ENCODE measurements around the gene LAMTOR2. TPM values are rescaled to one million over a fixed set of nuclear protein-coding genes. Genes with fewer than 3 reads are reported as not detected.

LAMTOR2 gene
- total RNA-seq: 10 to 100 TPM; 59.3 to 60.6 TPM

DNA sequence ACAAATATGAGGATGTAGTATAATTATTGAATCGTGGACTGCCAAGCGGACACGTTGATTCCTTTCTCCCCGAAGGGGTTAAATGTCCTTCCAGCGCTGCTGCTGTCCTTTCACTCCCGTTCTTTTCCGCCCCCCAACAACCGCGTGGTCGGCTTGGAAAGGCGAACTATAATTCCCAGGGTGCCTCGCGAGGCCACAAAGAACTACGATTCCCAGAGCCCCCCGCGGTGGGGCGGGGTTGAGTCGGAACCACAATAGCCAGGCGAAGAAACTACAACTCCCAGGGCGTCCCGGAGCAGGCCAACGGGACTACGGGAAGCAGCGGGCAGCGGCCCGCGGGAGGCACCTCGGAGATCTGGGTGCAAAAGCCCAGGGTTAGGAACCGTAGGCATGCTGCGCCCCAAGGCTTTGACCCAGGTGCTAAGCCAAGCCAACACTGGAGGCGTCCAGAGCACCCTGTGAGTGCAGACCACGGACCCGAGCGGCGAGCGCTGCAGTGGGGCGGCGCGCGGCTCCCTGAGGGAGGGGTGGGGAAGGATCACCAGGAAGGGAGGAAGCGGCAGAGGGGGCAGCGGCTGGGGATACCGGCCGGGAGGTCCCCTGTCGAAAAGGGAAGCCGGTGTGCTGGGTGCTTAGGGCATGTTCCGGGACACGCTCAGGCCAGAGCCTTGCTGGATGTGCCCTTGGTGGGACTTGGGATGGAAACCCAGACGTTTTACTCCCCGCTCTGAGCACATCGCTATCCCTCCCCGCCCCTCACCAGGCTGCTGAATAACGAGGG is at the start of gene LAMTOR2:
Gene LAMTOR2 (plus strand): TSS at position 283 of the 781 bp plus-strand sequence. CDS start 108 bp downstream, at position 391.
- Mint-ChIP-seq H3K9me3 (ENCODE audit: low read depth) (no peaks in the 10 kb centered on the region), H3K4me1 (peaks cover 29% of the 10 kb centered on the region), H3K4me3 (peak within 1 kb of the TSS; percentile 96), H3K27me3 (no peaks in the 10 kb centered on the region), H3K36me3 (peaks cover 9% of the 10 kb centered on the region), H3K27ac (peak within 1 kb of the TSS; percentile 85)
- peak; percentile 80 for ATAC-seq
- CTCF ChIA-PET: interaction anchor here (0.9 to 2.3 kb wide), 4 partner anchors 12 to 158 kb away, joined by 3 to 9 read pairs (median 4); partner anchors contain the start of gene PMF1
- DNase-seq: peak; percentile 98

DNA sequence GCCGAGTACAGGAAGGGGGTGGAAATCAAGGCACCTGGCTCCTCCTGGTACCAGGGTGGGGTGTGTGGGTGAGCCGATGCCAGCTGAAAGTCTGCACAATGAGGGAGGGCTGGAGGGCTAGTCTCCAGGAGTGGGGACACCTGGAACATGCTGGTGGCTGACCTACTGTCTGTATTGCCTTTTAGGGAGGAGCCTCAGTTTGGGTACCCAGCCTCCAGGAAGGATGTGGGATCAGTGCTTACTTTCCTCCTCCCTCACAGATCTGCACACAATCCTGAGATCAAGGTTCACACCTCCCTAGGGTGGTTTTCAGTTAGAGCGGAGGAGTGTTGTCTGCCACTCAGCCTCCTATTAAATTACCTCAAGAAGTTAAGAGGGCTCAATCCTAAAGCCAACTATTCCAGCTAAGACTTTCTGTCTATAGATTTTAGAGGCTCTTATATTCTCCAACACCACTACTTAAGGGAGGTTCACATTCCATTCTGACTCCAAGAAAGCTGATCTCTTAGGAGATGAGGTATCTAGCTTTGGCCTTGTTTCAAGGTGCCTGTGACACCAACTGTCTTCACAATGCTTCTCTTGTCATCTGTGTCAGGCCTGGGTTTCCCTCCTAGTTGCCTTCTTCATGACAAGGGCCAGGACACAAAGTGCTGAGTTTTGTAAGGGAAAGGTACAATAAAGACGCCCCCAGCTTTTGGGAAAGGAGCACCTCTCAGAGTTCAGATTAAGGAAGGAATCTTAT is 49.6 kb upstream of the LAMTOR2 start:
- peak; percentile 87 for ATAC-seq
- Mint-ChIP-seq H3K9me3 (ENCODE audit: low read depth) (no peaks in the 10 kb centered on the region), H3K27me3 (no peaks in the 10 kb centered on the region), H3K4me3 (peak overlapping the region; percentile 53), H3K4me1 (peaks cover 16% of the 10 kb centered on the region), H3K36me3 (peaks cover 12% of the 10 kb centered on the region), H3K27ac (peak overlapping the region; percentile 77)
- CTCF ChIA-PET: interaction anchor here (1.0 to 1.9 kb wide), 3 partner anchors 11 to 73 kb away, joined by 3 to 8 read pairs (median 4); no protein-coding TSS in a partner anchor
- peak; percentile 56 for DNase-seq

DNA sequence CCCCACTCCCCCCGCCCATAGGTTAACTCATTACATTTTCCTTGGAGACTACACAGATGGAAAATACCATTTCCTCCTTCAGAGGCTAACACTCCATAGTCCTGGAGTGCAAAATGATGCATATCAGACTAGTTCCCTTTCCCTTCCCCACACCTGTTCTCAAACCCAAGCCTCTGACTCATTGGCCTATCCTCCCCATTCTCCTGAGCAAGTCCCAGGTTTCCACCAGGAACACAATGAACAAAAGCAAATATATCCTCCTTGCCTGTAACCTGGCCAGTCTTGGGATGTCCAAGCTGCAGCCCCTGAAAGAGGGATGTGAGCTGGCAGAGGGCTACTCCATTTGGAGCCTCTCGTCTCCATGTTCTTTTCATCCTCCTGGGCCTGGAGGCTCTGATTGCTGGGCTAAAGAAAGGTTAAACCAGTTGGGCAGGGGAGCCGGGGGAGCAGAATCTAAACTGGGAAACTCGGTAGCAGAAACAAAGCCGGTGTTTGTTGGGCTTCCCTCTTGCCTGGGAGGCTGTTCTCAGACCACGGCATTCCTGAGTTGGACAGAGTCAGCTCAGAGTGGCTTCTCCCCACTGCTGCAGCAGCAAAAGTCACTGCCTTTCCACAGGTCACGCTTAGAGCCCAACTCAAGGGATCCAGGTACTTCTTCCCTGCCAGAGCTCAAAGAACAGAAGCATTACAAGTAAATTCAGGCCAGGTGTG is 47.8 kb upstream of the LAMTOR2 start:
- CTCF ChIA-PET: interaction anchor here (1.8 kb wide), 1 partner anchor 17 kb away, joined by 7 read pairs; no protein-coding TSS in a partner anchor
- Mint-ChIP-seq H3K9me3 (ENCODE audit: low read depth) (no peaks in the 10 kb centered on the region), H3K36me3 (peaks cover 27% of the 10 kb centered on the region), H3K27me3 (no peaks in the 10 kb centered on the region), H3K27ac (no peak overlapping the region), H3K4me1 (peaks cover 16% of the 10 kb centered on the region), H3K4me3 (no peak overlapping the region)
- DNase-seq (no peak), ATAC-seq (no peak)

DNA sequence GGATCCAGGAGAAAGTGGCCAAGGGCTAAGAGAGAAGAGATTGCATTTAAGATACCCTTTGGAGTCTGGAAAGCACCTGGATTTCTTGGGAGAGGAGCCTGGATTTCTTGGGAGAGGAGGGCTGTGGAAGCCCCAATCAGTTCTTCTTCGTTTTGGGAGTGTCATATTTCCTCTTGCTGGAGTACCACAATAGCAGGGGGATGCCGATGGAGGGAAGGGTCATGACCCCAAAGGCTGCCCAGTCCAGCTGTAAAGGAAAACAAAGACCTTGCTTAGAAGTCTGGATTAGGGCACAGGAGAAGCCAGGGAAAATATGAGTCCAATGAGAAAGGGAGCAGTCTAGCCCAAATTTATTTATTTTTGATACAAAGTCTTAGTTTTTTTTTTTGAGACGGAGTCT is 45.2 kb upstream of the LAMTOR2 start:
- Mint-ChIP-seq H3K4me1 (peaks cover 26% of the 10 kb centered on the region), H3K27me3 (no peaks in the 10 kb centered on the region), H3K9me3 (ENCODE audit: low read depth) (no peaks in the 10 kb centered on the region), H3K4me3 (no peak overlapping the region), H3K27ac (peak overlapping the region; percentile 27), H3K36me3 (peaks cover 40% of the 10 kb centered on the region)
- DNase-seq: no peak
- no peak for ATAC-seq
- CTCF ChIA-PET: interaction anchor here (0.9 to 1.7 kb wide), 2 partner anchors 20 kb away, joined by 3 to 4 read pairs; no protein-coding TSS in a partner anchor

DNA sequence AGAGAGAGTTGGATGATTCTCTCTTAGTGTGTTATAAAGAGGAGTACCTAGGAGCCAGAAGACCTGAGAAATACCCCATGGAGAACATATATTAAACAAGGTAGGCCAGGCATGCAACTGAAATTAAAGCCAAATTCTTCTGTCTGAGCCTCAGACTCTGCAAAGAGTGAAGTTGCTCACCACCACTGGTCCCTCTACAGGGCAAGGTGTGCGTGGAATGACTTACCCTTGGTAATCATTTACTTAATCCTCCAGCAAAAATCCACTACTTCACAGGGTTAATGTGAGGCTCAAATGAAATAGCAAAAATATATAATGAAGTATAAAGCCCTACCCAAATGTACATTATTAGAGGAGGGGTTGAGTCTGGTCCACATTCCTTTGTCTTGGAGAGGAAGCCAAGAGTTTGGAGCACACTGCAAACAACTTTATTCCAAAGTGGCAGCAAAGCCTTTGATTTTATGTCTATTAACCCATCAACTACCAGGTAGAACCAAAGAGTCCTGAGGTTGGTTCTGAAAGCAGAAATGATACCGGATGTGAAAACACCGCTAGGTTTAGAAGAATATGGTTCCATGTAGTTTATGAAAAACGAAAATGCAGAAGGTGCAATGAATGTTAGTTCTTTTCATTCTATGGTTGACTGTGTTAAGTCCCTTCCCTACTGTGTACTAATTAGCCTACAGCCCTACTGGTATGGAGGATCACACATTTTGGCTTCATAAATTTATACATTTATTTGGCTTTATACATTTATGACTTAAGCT is 42.3 kb upstream of the LAMTOR2 start:
- peaks cover 19% of the 10 kb centered on the region for H3K4me1 Mint-ChIP-seq
- no peaks in the 10 kb centered on the region for H3K9me3 Mint-ChIP-seq (ENCODE audit: low read depth)
- no peak overlapping the region for H3K27ac Mint-ChIP-seq
- DNase-seq (no peak), ATAC-seq (no peak)
- CTCF ChIA-PET: interaction anchor here (0.5 to 1.5 kb wide), 2 partner anchors 9 to 23 kb away, joined by 3 to 4 read pairs; partner anchors contain the start of gene SSR2
- no peak overlapping the region for H3K4me3 Mint-ChIP-seq
- H3K36me3 Mint-ChIP-seq: peaks cover 48% of the 10 kb centered on the region
- H3K27me3 Mint-ChIP-seq: no peaks in the 10 kb centered on the region

DNA sequence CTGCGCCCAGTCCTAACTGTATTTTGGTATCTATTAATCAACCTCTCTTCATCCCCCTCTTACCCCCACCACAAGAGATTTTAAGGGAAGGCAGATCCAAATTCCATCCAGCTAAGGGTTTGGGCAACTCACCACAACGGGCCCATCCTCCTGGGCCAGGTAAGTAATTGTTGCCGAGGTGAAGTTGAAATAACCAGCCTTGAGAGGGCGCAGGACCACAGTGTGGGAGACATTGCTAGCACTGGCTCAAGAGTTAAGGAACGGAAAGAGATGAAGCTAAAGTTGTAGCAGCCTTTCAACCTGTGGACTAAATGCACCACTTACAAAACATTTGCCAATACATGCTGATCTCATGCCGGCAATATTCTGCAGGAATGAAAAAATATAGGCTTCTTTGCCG is 39.8 kb upstream of the LAMTOR2 start:
- DNase-seq: no peak
- Mint-ChIP-seq H3K4me1 (peaks cover 33% of the 10 kb centered on the region), H3K36me3 (peaks cover 55% of the 10 kb centered on the region), H3K27me3 (no peaks in the 10 kb centered on the region), H3K9me3 (ENCODE audit: low read depth) (no peaks in the 10 kb centered on the region), H3K27ac (no peak overlapping the region), H3K4me3 (no peak overlapping the region)
- CTCF ChIA-PET: interaction anchor here (1.3 to 1.4 kb wide), 2 partner anchors 37 to 51 kb away, joined by 3 to 6 read pairs; no protein-coding TSS in a partner anchor
- ATAC-seq: no peak

DNA sequence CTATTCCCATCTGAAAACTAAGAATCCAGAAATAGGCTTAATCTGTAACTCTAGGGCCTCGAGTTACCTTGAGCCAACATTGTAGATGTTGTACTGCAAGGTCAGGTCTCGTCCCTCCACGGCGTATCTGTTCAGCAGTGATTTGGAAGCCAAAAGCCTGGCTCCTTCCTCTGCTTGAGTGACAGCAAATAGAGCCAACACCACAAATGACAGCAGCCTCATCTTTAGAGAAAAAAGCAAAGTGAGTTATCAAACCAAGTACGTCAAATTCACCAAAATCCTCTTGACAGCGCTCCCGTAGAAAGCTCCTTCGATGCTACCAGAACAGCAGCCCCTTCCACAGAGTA is 34.7 kb upstream of the LAMTOR2 start:
- peak overlapping the region; percentile 92 for H3K4me3 Mint-ChIP-seq
- H3K4me1 Mint-ChIP-seq: peaks cover 37% of the 10 kb centered on the region
- ATAC-seq (no peak), DNase-seq (no peak)
- peaks cover 28% of the 10 kb centered on the region for H3K36me3 Mint-ChIP-seq
- no peaks in the 10 kb centered on the region for H3K9me3 Mint-ChIP-seq (ENCODE audit: low read depth)
- H3K27ac Mint-ChIP-seq: peak overlapping the region; percentile 94
- CTCF ChIA-PET: interaction anchor here (1.4 to 3.5 kb wide), 7 partner anchors 16 to 81 kb away, joined by 3 to 22 read pairs (median 6); partner anchors contain the start of gene UBQLN4
- no peaks in the 10 kb centered on the region for H3K27me3 Mint-ChIP-seq

DNA sequence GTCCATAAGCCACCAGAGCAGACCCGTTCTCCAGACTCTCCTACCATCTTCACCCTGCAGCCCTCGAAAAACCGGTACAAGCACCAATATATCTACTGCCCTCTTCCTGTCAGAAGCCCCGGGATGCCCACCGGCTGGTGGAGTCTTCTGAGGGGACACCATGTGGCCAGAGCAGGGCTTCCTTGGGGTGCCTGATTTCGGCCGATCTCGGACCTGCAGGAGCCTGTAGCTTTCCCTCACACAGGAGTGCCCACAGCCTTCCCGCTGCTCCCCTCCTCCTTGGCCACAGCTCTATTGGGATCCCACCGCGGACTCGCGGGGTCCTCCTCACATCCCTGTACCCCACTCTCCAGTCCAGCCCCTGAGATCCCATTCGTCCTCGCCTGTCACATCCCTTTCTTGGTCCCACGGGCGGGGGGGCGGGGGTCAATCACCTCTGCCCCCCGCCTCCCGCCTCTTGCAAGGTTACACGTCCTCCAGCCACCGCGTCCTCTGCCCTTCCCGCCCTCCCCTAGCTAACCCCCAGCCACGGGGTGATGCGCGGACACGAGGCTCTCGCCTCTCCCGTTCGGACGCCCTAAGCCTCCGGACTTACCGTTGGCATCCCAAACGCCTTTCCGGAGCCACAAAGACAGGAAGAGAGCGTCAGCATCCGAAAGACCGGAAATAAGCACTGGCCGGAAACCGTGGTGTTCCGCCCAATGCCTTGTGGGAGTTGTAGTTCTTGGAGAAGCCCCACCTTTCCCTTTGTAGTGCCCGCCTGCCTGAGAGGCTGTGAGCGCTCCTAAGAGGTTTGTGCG is 34.1 kb upstream of the LAMTOR2 start, which contains the start of gene SSR2:
Gene SSR2 (minus strand): TSS at position 659 of the 800 bp plus-strand sequence. CDS start 784 bp downstream, outside the sequence.
- Mint-ChIP-seq H3K27ac (peak within 1 kb of the TSS; percentile 94), H3K36me3 (peaks cover 27% of the 10 kb centered on the region), H3K27me3 (peaks cover 4% of the 10 kb centered on the region), H3K9me3 (ENCODE audit: low read depth) (no peaks in the 10 kb centered on the region), H3K4me1 (peaks cover 37% of the 10 kb centered on the region), H3K4me3 (peak within 1 kb of the TSS; percentile 92)
- CTCF ChIA-PET: interaction anchor here (0.7 to 3.5 kb wide), 8 partner anchors 8 to 82 kb away, joined by 3 to 22 read pairs (median 6); partner anchors contain the start of gene UBQLN4
- ATAC-seq (peak; percentile 99), DNase-seq (peak; percentile 94)

DNA sequence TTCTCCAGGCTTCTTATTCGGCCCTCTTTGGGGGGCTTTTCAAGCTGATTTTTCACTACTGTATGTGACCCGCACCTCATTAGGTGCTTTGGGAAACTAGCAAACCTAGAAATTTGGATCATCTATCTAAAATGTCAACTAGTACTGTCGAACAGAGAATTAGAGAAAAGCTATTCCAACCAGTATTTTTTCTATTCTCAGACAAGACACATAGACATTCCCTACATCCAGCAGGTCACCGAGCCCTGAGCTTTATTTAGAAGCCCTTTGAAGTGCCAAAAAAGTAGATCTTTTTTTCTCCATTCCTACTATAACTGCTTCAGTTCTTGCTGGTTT is 33.5 kb upstream of the LAMTOR2 start:
- Mint-ChIP-seq H3K4me1 (peaks cover 41% of the 10 kb centered on the region), H3K9me3 (ENCODE audit: low read depth) (no peaks in the 10 kb centered on the region), H3K27ac (no peak overlapping the region), H3K36me3 (peaks cover 27% of the 10 kb centered on the region), H3K27me3 (peaks cover 4% of the 10 kb centered on the region), H3K4me3 (peak overlapping the region; percentile 92)
- CTCF ChIA-PET: interaction anchor here (0.7 to 3.5 kb wide), 5 partner anchors 9 to 83 kb away, joined by 3 to 22 read pairs (median 6); partner anchors contain the start of gene UBQLN4
- ATAC-seq (no peak), DNase-seq (no peak)

DNA sequence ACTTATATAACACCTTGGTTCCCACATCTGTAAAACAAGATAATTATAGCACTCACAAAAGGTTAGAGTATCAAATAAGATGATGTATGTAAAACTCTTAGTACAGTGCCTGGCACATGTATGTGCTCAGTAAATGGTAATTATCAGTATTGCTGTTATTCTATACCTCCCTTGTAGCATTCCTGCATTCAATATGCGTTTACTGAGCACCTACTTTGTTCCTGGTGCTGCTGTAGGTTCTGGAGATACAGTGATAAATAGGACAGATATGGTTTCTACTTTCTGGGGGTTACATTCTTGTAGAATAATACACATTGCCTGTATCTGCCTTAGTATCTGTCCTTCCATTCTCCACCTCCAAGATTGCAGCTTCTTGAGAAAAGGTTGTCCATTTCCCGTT is 32.6 kb upstream of the LAMTOR2 start:
- Mint-ChIP-seq H3K27ac (no peak overlapping the region), H3K9me3 (ENCODE audit: low read depth) (no peaks in the 10 kb centered on the region), H3K36me3 (peaks cover 24% of the 10 kb centered on the region), H3K27me3 (peaks cover 4% of the 10 kb centered on the region), H3K4me3 (no peak overlapping the region), H3K4me1 (peaks cover 39% of the 10 kb centered on the region)
- CTCF ChIA-PET: interaction anchor here (0.8 to 3.5 kb wide), 2 partner anchors 44 to 84 kb away, joined by 3 to 22 read pairs; no protein-coding TSS in a partner anchor
- ATAC-seq (no peak), DNase-seq (no peak)

DNA sequence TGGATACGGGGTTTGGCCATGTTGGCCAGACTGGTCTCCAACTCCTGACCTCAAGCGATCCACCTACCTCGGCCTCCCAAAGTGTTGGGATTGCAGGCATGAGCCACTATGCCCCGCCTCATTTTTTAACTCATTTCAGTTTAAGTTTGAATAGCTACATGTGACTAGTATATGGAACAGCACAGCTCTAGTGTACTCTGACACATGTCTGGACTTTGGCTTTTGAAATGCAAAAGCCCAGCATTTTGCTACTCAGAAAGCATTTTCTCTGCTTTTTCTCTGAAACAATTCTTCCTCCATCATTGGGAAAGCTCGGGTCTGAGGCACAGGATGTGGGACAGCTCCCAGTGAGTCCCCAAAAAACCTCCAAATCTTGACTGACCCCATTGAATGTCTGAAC is 29.8 kb upstream of the LAMTOR2 start:
- H3K27ac Mint-ChIP-seq: no peak overlapping the region
- H3K4me1 Mint-ChIP-seq: peaks cover 24% of the 10 kb centered on the region
- H3K36me3 Mint-ChIP-seq: peaks cover 5% of the 10 kb centered on the region

More for the DNA sequence above, 29.8 kb upstream of the LAMTOR2 start:
- no peak overlapping the region for H3K4me3 Mint-ChIP-seq
- DNase-seq (no peak), ATAC-seq (no peak)
- peaks cover 4% of the 10 kb centered on the region for H3K27me3 Mint-ChIP-seq
- no peaks in the 10 kb centered on the region for H3K9me3 Mint-ChIP-seq (ENCODE audit: low read depth)
- CTCF ChIA-PET: interaction anchor here (0.6 to 1.2 kb wide), 2 partner anchors 42 to 70 kb away, joined by 3 to 5 read pairs; no protein-coding TSS in a partner anchor

Measured in activated CD8-positive, alpha-beta memory T cell treated with anti-CD3 and anti-CD28 coated beads, Interleukin-2, amount 10 ng/mL, durations not matched to agents 7 days and 5 days (primary cell).